ENCODE results near the gene SERPINE1. TPM values are rescaled to one million over a fixed set of nuclear protein-coding genes. Genes with fewer than 3 reads are reported as not detected.
A peak's percentile ranks its signal among the peaks of the same experiment; 100 is the strongest.

Gene SERPINE1
- total and polyA plus RNA-seq, 2 of the 4 experiments (the other 2 are of a cell fraction): 1,441 to 2,783 TPM

DNA sequence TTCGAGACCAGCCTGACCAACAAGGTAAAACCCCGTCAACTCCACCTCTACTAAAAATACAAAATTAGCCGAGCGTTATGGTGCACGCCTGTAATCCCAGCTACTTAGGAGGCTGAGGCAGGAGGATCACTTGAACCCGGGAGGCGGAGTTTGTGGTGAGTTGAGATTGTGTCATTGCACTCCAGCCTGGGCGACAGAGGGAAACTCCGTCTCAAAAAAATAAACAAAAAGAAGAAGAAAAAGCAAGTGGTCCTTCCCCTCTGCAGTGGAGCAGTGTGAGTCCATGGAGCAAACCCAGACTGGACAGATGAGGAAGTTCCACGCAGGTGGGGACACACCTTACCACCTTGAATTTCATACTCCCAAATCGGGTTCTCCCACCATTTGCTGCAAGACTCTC, 13.1 kb upstream of the SERPINE1 start:
- Histone ChIP-seq H3K9ac (ENCODE audit: low read depth, low read length) (no peak overlapping the region), H4K91ac (ENCODE audit: insufficient read depth, low read depth, low read length) (peak overlapping the region; percentile 90), H2AK9ac (replicated peaks; ENCODE audit: low read depth, low read length, poor library complexity) (peak overlapping the region; percentile 97), H4K5ac (ENCODE audit: low read depth, low read length) (peak overlapping the region; percentile 77), H3K9me1 (ENCODE audit: insufficient read depth, low read length) (peaks cover 16% of the 10 kb centered on the region), H3K9me3 (ENCODE audit: control insufficient read depth, insufficient read depth, low read length) (no peaks in the 10 kb centered on the region), H3K14ac (replicated peaks; ENCODE audit: low read depth, low read length) (peak overlapping the region; percentile 85), H3K4me2 (ENCODE audit: low read depth, low read length) (no peak overlapping the region), H2AK5ac (ENCODE audit: low read depth, low read length) (peak overlapping the region; percentile 99), H3K23ac (ENCODE audit: low read depth, low read length) (peak overlapping the region; percentile 94; the same call in 1 of the 2 replicates), H2BK20ac (ENCODE audit: low read depth, low read length) (peak overlapping the region; percentile 96), H3K4me3 (ENCODE audit: insufficient read depth, low read depth, low read length) (no peak overlapping the region), H4K8ac (ENCODE audit: low read depth in 2 of 2, low read length in 2 of 2) (peak overlapping the region; percentile 83 to 91), H3K36me3 (ENCODE audit: control insufficient read depth, insufficient read depth, low read length) (no peaks in the 10 kb centered on the region), H2BK5ac (ENCODE audit: low read depth, low read length, poor library complexity, severe bottlenecking) (peak overlapping the region; percentile 87), H3K4ac (ENCODE audit: low read depth, low read length) (peak overlapping the region; percentile 99), H3K27ac (ENCODE audit: insufficient read depth, low read length) (peak overlapping the region; percentile 24; the same call in 1 of the 2 replicates), H3K18ac (ENCODE audit: low read depth, low read length) (peak overlapping the region; percentile 14; the same call in 1 of the 2 replicates), H3K56ac (ENCODE audit: extremely low read depth, insufficient read depth, low read length) (peak overlapping the region; percentile 61; the same call in 1 of the 2 replicates), H2BK15ac (ENCODE audit: low read depth, low read length) (peak overlapping the region; percentile 58; the same call in 2 of the 3 replicates), H2BK120ac (ENCODE audit: low read depth, low read length) (peak overlapping the region; percentile 97), H4K20me1 (ENCODE audit: insufficient read depth, low read length) (no peaks in the 10 kb centered on the region), H3K4me1 (ENCODE audit: control insufficient read depth, insufficient read depth, low read length) (peaks cover 16% of the 10 kb centered on the region), H2AFZ (replicated peaks; ENCODE audit: low read length, poor library complexity) (peak overlapping the region; percentile 86), H3K27me3 (ENCODE audit: control insufficient read depth, insufficient read depth, low read length) (no peaks in the 10 kb centered on the region), H3K79me1 (ENCODE audit: low read depth in 1 of 2, low read length in 2 of 2) (peaks cover 0 to 6% of the 10 kb centered on the region in 2 experiments; a peak in 1 of 4 replicates)
- WGBS, 2 experiments (ENCODE audit: extremely low coverage in 2 of 2, insufficient read length in 1 of 2): no CpG with 5 or more reads among the region's 11 CpGs
- ATAC-seq (ENCODE audit: low read depth): no peak
- in situ Hi-C loops (cut with MboI; ENCODE audit: low sequenced_read_pairs) (loop anchor here (25.0 kb wide), 1 partner anchor 677 kb away; the partner anchor contains the start of genes MEPCE, PPP1R35 and ZCWPW1), dilution Hi-C loops (cut with HindIII; ENCODE audit: low sequenced_read_pairs, unreplicated experiment) (no loop called here), intact Hi-C loops (cut with micrococcal nuclease) (no loop called here)
- TF ChIP-seq NFE2L2 (IDR thresholded peaks at IDR 0.05; ENCODE audit: low read depth, low read length): no peak
- TF ChIP-seq RFX5 (IDR thresholded peaks at IDR 0.05; ENCODE audit: low read depth, low read length): no peak
- no peak for TF ChIP-seq RCOR1 (IDR thresholded peaks at IDR 0.05; ENCODE audit: insufficient replicate concordance, low read length)
- no peak for TF ChIP-seq MXI1 (IDR thresholded peaks at IDR 0.05; ENCODE audit: borderline replicate concordance, low read depth, low read length)
- TF ChIP-seq CEBPB (IDR thresholded peaks at IDR 0.05; ENCODE audit: low read depth, low read length): no peak
- TF ChIP-seq, protein P1, sequence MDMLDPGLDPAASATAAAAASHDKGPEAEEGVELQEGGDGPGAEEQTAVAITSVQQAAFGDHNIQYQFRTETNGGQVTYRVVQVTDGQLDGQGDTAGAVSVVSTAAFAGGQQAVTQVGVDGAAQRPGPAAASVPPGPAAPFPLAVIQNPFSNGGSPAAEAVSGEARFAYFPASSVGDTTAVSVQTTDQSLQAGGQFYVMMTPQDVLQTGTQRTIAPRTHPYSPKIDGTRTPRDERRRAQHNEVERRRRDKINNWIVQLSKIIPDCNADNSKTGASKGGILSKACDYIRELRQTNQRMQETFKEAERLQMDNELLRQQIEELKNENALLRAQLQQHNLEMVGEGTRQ (IDR thresholded peaks at IDR 0.05; ENCODE audit: low read depth, low read length): no peak
- no peak for TF ChIP-seq POLR2A (IDR thresholded peaks at IDR 0.05; ENCODE audit: low read depth, low read length)
- no peak for TF ChIP-seq SMC3 (IDR thresholded peaks at IDR 0.05; ENCODE audit: low read depth, low read length)
- BruUV-seq (replicated peaks): no TSS peak
- no peak for DNase-seq
- ChIA-PET CTCF (interaction anchor here (0.5 to 0.7 kb wide), 3 partner anchors 55 to 99 kb away, joined by 3 read pairs; no protein-coding TSS in a partner anchor), POLR2A (ENCODE audit: unreplicated experiment) (no interaction called here)

Data from IMR-90 (cell line).